ENCODE measurements around the gene HACD2.
"Not testable (repeated sequence)": the region's sequence is repeated elsewhere in the genome, so short reads cannot be mapped to it uniquely, and the experiment has no call there.

Gene HACD2

GRCh38 chr3:123610331-123610730 lies 25.5 kb upstream of the HACD2 start:
- no peak for FAIRE-seq

DNA sequence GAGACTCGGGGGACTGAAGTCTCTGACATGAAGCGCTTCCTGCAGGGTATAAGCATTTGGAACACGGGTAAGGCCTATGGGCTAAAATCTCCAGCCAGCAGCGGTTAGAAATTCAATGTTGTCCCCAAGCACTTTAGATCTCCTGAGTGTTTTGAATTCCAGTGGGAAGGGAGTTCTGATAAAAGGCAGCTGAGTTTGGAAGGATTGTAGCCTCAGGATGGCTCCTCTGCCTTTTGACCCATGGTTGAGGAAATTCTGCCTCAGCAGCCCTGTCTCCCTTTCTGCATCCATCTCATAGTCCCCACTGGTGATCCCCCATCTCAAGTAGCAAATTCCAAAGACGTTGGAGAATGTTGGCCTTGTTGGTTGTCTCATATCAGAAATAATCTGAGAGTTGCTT lies 24.2 kb upstream of the HACD2 start:
- FAIRE-seq = no peak

DNA sequence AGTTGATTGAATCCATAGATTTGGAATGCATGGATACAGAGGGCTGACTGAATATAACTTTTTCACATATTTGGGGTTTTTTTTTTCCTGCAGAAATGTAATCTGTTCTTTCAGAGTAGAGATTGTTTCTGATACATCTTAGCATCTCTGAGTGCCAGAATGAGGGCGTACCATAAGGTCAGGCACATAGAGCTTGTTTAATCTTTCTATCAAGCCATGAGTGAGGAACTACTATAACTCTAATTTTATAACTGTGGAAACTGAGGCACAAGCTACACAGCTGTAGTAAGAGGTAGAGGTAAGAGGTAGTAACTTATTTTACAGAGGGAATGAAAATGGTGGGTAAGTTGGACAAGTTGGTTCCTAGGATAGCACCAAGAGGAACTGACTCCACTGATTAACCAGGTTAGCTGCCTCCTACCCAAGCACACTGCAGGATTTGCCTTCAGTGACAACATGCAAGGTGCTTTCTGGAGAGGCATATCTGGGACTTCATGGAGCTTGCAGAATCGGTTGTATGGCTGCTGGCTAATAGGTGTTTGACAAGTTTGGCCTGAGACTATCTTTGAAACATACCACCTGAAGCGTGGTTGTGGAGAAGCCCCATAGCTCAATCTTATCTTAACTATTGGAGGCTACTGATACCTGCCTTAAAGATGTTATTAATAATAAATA lies 23.5 kb upstream of the HACD2 start:
- no peak for FAIRE-seq

DNA sequence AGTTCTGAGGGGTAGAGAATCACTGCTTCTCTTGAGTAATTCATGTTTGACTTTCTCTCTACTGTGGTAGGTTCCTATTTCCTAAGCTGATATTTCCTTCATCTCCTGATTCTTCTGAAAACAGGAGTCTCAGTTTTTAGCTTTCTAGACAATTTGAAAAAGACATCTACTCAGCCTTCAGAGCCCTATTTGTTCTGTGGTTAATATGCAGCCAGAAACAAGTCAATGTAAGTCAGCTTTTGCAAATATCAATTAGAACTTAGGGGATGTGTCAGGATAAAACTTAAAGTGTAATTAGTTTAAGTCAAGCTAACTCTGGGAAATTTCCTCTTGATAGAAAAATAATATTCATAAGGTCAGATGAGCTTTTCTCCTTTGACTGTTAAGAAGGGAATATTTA lies 21.7 kb upstream of the HACD2 start:
- FAIRE-seq = no peak

GRCh38 chr3:123605789-123606234 lies 21.0 kb upstream of the HACD2 start:
- no peak for FAIRE-seq

GRCh38 chr3:123603153-123603552 lies 18.3 kb upstream of the HACD2 start:
- not testable (repeated sequence) for FAIRE-seq

GRCh38 chr3:123602325-123602724 lies 17.5 kb upstream of the HACD2 start:
- no peak for FAIRE-seq

DNA sequence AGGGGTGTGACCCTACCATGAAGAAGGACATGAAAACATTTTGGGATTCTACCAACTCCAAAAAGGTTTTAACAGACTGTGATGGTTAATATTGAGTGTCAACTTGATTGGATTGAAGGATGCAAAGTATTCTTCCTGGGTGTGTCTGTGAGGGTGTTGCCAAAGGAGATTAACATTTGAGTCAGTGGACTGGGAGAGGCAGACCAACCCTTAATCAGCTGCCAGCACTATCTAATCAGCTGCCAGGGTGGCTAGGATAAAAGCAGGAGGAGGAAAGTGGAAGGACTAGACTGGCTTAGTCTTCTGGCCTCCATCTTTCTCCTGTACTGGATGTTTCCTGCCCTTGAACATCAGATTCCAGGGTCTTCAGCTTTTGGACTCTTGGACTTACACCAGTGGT lies 16.0 kb upstream of the HACD2 start:
- not testable (repeated sequence) for FAIRE-seq

GRCh38 chr3:123597561-123597960 lies 12.7 kb upstream of the HACD2 start:
- no peak for FAIRE-seq

GRCh38 chr3:123595396-123596180 lies 10.7 kb upstream of the HACD2 start:
- no peak for FAIRE-seq

- no peak for FAIRE-seq
Observed at GRCh38 chr3:123593381-123593780, 8.5 kb upstream of the HACD2 start.

- no peak for FAIRE-seq
Observed at GRCh38 chr3:123590685-123591450, 6.0 kb upstream of the HACD2 start.

DNA sequence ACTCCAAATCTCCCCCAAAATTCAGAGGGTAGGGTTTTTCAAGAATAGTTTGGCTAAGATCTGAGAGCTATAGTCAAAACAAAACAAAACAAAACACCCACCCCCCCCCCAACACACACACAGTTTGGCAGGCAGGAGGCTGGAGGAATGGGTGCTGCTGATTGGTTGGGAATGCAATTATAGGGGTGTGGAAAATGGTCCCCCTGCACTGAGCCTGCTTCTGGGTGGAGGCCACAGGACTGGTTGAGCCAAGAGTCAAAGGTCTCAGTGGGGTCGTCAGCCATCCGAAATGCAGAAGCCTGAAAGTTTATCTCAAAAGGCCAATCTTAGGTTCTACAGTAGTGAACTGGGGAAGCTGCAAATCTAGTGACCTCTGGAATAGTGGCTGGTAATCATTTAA lies 2.5 kb upstream of the HACD2 start:
- FAIRE-seq = no peak

GRCh38 chr3:123586968-123587367 lies 2.1 kb upstream of the HACD2 start:
- no peak for FAIRE-seq

GRCh38 chr3:123586131-123586530 lies 1.3 kb upstream of the HACD2 start:
- no peak for FAIRE-seq

GRCh38 chr3:123584284-123584987 lies 417 bp downstream of the HACD2 start:
- no peak for FAIRE-seq

- no peak for FAIRE-seq
Observed at GRCh38 chr3:123583561-123583960, 1.3 kb downstream of the HACD2 start.

DNA sequence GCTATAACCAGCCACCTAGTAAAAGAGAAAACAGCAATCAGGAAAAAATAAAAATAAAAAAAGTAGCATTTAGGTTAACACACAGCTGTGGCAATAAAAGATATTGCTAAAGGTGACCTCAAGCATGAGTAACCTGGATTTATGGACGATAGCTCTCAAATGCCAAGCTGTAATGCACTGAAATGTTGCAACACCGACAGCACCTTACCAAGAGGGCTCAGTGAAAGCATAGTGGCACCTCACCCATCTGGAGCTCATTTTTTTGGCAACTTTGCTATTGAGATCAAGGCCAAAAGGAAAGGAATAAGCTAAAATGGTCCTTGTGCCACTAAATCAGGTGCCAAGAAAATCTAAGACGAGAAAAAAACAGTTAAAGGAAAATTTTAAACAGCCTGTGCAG lies 2.5 kb downstream of the HACD2 start:
- FAIRE-seq = no peak

GRCh38 chr3:123576122-123576521 lies 8.7 kb downstream of the HACD2 start:
- no peak for FAIRE-seq

DNA sequence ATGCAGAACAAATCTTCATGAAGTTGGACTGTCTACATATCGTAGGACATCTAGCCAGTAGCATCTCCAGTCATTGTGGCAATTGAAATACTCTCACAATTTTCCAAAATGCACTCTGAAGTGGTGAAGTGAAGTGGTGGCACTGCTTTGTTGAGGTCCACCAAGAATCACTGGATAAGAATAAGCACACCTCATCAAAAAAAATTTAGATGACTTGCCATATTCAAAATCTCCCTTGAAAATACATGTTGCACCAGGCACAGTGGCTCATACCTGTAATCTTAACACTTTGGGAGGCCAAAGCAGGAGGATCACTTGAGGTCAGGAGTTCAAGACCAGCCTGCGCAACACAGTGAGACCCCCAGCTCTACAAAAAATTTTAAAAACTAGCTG lies 12.9 kb downstream of the HACD2 start:
- FAIRE-seq = no peak

GRCh38 chr3:123571264-123571972 lies 13.4 kb downstream of the HACD2 start:
- no peak for FAIRE-seq

DNA sequence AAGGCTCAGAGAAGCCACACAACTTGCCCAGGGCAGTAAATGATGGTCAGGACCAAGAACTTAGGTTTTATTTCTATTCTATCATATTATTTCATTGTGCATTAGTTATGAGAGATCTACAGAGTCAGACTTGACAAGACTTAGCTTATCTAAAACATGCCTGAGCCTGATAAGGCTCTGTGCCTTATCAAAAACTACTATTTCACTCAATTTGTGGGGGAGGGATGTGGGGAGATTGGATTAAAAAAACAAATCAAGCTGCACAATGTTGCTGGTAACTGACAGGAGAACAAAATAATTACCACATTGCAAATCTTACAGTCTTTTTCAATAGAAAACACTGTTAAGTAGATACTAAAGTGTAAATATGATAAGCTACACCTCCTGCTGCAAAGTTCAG lies 16.0 kb downstream of the HACD2 start:
- FAIRE-seq = no peak
